GM21381 (cell line): ENCODE data around the gene CCBE1.

Experiments
- ATAC-seq: cut with Tn5 transposase; IDR thresholded peaks from one replicate; pipeline ENCODE4 v1.9.1; 2021; ENCODE audit warnings: mild to moderate bottlenecking, moderate library complexity; ENCODE audit not compliant: unreplicated experiment

Gene CCBE1

DNA sequence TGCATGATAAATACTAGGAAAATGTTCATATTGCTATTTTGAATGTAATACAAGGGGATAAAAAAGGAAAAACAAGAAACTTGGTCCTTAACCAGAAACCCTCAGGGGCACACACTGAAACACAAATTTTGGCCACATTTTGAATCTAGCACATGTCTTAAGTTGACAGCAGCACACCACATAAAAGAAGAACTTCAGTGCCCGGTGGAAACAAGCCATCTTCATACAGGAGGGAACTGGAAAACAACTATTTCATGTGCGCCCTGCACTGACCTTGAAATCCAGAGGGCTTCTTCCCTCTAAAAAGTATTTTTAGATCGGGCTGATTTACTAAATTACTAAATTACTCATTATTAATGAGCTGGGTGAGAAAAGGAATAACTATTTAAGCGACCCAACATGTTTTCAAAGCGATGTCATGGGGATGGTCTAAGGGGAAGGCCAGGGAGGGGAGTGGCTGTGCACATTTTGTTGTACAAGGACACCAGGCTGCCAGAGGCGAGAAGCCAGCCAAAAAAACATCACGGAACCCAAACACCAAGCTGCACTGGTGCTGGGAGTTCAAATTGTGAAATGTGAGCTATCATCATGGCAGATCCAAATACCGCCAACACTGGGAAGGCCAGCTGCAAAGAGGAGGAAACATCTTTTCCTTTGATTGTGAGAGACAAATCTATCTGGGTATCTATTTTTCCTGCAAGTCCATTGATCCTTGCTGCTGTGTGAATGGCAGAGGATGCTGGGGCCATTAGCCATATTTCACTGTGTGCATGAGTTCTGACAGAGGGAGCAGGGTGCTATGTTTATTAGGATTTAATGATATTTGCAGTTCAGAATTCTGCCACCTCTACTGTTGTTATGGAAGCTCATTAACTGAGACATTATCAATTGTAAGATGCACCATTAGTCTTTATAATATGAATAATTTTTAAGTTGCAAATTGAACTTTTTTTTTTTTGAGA is 187.5 kb downstream of the CCBE1 start:
- ATAC-seq, result no peak

DNA sequence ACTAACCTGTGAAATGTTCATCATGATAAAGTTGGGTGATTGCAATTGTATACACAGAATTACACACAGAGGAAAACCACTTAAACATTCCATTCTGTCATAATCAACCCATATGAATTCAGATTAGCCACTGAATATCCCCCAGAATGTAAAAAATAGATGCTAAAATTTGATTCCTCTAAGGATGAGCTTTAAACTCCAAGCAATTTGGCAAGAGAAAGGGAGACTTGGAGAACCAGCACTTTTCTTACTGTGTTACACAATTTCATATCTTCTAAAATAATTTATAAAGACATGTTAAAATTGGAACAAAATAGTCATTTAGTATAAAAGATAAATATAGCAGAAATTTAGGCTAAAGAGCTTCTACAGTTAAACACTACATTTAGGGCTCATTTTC is 191.9 kb downstream of the CCBE1 start:
- no peak for ATAC-seq

DNA sequence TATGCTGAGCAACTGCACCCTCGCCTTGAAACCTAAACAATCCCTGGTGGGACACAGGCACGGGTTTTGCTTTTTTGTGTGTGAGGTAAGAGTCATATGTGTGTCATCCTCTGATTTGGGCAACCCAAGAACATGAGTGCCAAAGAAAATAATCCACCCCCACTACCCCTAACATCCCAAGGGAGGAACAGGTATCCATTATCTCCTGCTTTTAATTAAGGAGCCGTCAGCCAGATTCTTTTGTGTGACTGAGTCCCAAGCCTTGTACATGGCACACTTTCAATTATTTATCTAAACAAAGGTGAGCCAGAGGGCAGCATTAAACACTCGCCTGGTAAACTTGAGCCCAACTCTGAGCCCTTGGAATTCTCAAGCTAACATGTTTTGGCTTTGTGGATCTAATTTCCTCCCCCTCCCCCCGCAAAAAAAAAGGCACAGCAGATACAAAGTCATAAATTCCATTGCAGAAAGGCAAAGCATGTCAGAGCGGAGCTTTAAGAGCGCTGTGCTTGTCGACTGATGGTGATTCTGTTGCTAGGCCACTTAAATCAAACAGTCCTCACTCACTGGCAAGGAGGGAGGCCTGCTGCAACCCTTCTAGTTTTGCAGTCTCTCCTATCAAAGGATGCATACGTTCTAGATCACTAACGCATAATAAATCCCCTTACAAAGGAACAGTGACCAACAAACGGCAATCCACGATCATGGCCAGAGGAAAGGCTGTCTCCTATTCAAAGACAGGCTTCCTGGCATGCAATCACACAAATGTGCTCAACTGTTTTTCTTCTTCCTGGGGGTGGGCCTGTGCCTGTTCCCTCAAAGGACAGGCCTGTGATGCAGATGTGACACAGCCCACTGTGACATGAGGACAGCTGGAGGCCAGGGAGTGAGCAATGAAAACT is 194.7 kb downstream of the CCBE1 start:
- ATAC-seq, result no peak

DNA sequence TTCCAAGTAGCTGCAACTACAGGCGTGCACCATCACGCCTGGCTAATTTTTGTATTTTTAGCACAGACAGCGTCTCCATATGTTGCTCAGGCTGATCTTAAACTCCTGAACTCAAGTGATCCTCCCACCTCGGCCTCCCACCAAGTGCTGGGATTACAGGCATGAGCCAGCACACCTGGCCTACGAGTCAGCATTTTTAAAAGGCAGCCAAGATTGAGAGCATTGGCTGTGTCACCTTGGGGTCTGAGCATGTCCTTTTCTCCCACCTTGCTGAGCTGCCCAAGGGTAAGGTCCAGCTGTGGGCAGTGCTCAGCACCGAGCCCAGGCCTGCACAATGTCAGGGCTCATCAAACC is 195.3 kb downstream of the CCBE1 start:
- ATAC-seq, result no peak

DNA sequence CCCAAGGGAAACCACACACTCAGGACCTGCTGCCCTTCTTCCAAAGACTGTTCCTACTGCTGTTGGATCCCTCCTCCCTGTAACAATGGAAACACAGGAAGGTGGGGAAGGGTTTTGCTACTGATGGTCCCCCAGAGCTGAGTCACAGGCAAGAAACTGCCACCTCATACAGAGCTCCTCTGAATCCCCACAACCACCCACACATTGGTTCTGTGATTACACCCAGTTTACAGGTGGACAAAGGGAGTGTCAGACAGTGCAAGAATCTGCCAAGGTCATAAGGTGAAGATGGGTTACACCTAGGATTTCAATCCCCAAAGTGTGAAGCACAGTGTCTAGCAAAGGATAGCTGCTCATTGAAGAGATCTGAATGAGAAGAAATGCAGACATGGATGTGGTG is 196.5 kb downstream of the CCBE1 start:
- no peak for ATAC-seq

DNA sequence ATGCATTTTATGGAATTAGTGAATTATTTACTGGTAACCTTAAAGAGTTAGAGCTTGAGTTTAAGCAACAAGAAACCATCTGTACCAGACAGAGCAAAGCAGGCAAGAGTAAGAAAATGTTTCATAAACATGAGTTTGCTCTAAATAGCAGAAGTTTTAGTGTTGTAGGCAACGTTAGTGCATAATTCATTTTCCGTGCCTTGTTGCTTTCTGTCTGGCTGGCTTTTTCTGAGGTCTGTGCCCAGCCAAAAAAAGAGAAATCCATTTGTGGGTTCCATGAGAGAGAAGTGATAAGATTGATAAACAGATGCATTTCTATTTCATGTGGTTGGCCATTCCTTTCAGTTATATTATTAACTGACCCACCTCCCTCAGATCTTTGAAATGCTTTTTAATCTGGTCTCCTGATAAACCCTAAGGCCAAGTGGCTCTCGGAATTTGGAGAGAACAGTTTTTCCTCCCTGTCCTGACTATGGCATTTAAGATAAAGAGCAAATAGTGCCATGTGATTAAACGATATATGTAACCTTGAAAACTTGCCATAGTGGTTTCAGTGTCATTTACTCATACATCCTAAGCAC is 198.6 kb downstream of the CCBE1 start:
- no peak for ATAC-seq

DNA sequence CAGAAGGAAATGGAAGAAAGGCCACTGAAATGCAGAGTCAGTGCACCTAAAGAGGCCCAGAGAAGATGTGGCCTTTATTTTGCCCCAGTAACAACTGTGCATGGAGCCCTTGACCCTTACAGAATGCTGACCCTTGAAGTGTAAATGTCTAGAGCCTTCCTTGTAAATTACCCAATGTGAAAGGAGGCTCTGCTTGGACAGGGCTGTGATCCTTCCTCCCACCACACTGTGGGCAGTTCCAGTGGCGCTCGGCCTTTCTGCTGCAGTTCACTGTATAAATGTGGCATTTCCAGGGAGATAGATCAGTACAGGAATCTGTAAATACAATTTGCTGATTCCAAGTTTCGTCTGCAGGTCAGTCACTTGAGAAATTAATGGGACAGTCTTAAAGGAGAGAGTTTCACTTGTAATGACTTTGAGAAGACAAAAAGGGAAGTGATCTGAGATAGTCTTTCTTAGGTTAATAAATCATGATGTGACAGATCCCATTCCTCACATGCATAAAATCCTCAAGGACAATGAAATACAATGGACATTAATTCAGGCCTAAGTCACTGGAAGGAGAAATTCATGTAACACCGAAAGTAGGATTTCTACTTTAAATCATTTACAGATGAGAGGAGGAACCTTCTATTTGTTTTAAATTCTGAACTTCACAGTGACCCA is 204.3 kb downstream of the CCBE1 start:
- ATAC-seq, result no peak

DNA sequence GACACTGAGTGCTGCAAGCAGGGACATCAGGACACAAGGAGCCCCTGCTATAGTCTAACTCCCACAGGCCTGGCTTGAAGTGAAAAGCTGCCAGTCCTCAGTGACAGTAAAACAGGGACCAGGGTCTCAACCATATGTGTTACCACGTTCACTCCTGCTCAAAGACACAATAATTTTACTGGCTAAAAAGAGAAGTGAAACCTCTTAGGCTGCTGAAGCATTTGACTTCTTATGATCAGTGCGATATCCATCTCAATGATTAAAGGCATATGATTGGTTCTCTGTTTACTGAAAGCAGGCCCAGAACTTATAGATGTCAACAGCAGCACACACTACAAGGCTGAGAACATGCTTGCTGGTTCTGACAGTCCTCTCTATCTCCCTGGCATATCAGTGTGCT is 208.3 kb downstream of the CCBE1 start:
- no peak for ATAC-seq

DNA sequence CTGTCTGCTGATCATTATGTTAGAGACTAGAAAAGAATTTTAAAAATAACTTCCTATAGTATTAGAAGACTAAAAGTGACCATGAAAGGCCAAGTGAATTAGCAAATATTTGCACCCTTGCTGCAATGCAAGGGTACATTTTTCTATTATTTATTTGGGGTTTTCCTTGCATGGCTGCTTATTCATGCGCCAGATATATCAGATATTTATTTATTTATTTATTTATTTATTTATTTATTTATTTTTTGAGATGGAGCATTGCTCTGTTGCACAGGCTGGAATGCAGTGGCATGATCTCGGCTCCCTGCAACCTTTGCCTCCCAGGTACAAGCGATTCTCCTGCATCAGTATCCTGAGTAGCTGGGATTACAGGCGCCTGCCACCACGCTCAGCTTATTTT is 211.8 kb downstream of the CCBE1 start:
- ATAC-seq, result no peak

DNA sequence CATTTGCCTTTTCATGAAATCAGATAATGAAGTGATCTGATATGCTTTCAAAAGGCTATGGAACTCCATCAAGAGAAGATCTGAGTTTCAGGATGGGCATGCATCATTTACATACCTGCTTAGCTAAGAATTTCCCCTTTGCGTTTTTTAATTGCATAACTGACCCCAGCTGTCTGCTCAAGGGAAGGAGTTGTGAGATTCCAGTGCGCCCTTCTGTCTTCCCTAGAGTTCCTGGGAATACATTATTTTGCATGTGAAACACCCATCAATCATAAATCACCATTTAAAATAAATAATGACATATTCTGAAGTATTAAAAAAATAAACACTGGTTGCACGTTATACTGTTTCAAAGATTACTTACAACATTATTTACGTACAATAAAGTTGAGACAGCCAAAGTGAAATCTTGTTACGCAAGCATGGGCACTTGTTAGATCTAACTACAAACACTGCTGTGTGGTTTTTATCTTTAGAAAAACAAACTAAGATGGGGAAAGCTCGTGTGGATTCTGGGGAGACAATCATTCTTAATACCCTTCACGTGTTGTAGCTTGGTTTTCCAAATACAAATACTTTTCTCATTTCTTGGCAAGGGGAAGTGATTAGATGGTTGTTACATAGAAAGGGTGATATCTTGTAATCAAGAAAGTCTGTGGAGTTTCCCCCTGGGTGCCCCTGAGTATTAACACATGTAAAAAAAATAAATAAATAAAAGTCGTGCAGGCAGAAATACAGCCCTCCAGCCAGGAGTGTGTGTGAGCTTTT is 212.5 kb downstream of the CCBE1 start:
- no peak for ATAC-seq

DNA sequence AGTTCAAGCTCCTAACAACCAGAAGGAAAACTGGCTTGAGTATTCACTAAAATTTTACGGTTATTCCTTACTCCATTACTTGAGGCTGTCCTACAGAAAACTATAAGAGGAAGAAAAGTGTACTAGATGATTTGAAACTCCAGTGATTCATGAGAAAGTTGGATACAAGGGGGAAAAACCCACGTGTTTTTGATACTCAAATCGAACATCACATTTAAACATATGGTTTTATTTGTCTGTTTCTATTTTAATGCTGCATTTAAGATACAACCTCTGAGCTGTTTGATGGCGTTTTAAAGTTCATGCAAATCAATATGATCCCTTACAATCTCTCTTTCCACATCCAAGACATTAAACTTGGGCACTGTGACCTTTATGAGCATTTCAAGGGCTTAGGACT is 213.1 kb downstream of the CCBE1 start:
- ATAC-seq, result no peak

DNA sequence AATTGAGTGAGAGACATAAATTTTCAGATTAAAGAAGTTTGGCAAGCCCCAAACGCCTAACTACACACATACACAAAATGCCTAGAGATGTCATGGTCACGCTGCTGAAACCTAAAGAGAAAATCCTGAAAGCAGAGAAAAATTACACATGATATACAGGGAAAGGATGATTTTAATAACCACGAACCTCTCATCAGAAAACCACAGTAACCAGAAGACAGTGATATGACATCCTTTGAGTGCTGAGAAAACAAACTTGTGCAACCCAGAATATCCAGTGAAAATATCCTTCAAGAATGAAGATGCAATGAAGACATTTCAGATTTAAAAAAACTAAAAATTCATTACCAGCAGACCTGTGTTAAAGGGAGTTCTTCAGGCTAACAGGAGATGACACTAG is 215.8 kb downstream of the CCBE1 start:
- no peak for ATAC-seq

DNA sequence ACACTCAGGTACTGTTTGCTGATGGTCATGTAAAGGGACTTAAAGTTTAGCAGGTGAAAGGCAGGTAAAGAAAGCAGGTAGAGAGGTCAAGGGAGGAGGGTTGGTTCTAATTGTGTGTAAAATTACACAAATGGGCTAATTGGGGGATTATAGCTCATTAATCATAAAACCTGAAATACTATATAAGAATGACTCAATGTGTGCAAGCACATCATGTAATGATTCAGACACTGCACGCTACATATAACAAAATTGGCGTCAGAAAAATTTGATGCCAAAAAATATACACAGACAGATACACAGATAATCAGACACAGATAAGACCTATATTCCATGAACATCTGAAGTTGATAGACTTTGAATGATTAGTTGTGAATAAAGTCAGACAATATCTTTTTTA is 217.4 kb downstream of the CCBE1 start:
- no peak for ATAC-seq

DNA sequence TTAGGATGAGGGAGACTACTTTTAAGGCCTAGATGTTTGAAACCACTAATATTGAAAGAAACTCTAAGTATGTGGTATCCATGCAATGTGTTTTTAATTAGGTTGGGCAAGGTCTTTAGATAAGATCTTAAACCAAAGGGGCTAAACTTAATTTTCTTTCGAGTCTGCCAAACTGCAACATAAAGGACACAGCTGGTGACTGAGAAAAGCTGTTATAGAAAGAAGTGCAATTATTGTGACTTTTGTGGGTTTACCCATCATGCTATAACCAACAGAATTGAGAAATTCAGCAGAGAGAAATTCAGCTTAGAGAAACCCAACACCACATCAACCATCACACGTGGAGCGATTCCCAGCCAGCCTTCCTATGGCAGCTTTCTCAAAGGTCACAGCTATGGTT is 218.6 kb downstream of the CCBE1 start:
- ATAC-seq, result no peak

DNA sequence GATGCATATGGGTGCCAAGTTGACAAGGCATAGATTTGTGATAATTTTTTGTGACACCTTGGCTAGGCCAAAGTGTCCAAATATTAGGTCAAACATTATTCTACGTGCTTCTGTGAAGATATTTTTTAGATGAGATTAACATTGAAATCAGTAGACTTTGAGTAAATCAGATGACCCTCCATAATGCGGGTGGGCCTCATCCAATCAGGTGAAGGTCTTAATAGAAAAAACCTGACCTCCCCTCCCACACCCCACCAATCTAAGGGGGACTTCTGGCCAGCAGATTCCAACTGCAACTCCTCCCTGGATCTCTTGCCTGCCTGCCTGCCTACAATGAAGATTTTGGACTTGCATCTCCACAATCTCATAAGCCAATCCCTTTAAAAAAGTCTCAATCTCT is 219.4 kb downstream of the CCBE1 start:
- no peak for ATAC-seq

DNA sequence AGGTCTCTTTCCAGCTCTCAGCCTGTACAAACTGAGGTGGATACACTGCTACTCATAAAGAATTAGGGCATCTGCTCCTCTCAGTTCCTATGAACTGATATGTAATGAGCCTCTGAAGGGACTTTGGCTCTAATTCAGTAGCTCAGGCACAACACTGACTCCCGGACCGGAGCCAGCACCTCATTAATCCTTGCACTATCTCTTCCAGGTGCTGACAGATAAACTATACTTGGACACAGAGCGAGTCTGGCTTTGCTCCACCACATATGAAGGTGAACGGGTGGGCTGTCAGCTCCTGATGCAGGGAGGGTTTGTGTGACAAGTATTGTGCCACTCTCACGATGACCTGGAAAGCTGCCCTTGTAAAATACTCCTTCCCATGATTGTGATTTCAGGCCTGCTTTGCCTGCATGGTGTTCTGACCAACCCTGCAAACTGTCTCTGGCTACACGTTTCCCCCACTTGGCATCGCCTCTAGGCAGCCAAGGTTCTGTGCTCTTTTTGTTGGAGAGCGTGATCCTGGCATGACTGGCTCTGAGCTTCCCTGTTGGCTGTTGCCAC is 226.6 kb downstream of the CCBE1 start:
- no peak for ATAC-seq

DNA sequence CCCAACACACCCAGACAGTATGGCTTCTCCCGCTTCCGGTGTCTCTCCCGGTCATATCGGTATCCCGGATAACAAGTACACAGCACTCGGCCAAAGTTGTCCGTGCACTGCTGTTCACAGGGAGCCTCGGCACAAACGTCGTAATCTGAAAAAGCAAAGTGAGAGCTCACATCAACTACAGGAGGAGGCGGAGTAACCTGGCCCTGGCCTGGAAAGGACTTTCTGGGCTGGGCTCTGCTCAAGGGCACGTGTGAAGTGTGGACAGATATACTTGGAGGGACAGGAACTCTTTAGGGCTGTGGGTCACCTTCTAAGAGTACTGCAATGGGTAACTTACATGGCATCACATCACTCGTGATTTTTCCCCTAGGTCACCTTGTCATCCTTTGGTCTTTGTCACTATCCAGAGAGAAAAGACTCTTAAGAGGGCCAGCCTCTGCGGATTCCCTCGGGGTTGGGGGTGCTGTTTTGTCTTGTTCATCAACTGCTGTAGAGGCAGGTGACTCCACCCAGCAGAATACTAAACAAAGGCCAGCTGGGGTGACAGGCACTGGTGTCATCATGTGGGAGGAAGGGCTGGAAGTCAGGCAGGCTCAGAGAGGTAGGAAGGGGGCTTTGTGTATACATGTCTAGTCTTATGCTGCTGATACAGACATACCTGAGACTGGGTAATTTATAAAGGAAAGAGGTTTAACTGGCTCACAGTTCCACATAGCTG is 227.6 kb downstream of the CCBE1 start:
- no peak for ATAC-seq

DNA sequence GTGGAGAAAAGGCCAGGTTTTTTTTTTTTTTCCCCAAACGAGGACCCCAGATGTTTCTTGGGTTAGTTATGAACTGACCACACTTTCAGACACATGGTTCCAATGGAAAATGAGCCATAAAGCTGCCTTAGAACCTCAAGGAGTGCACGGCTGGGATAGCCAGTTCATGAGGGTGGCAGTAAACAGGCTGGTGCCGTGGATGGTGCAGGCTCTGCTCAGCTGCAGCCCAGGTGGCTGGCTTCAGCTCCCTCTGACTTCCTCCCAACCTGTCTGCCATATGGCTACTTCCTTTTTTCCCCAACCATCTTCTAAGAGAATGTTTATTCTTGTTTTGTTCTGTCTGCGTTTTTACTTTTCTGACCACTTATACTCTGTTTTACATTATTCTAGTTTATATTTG is 228.4 kb downstream of the CCBE1 start:
- ATAC-seq, result no peak

DNA sequence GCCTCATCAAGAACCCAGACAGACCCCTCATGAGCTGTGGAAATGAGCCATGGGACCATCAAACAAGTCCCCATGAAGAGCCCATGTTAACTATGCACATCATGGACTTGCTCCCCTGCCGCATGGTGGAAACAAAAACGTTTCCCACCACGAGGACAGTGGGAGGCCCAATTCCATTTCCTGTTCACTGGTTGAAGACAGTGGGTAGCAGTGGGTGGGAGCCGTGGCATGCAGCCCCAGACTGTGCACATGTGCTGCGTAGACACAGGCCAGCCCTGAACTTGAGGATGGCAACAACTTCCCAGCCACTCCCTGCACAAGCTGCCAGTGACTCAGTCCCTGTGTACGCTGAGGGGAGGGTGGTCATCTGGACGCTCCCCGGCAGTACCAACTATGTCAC is 229.7 kb downstream of the CCBE1 start:
- ATAC-seq, result no peak
